K562 (cell line): ENCODE data around the gene AFDN. TPM values are rescaled to one million over a fixed set of nuclear protein-coding genes. Genes with fewer than 3 reads are reported as not detected.

ENCODE experiments used
- ATAC-seq: fragments of 200-7000 bp; cut with Tn5 transposase; 3 replicates; pipeline ENCODE4 v1.9.1; 2020; ENCODE audit warnings: moderate library complexity
- BruUV-seq: library from RNA; stranded (reverse); fragments of 400-500 nt; replicated peaks from 2 replicates; lab custom pipeline; 2021; lab: Mats Ljungman, UMichigan
- CTCF ChIA-PET: fragments of 300-600 bp; formaldehyde crosslinking; extraction: SDS; loops from one replicate; lab custom pipeline; 2021; ENCODE audit warnings: low intra/inter-chr PET ratio; lab: Yijun Ruan, JAX
- POLR2A ChIA-PET: fragments of 300-600, 350-650 bp; sonication (Branson Sonifier 250); formaldehyde crosslinking; extraction: SDS; loops from one replicate; lab custom pipeline; 2021; ENCODE audit warnings: antibody characterized with exemption, inconsistent platforms; lab: Yijun Ruan, JAX
- DNase-seq, 4 experiments: peaks; one replicate each; pipeline versions ENCODE4 v3.0.0 to v3.0.0-alpha.2; 2011 to 2018; ENCODE audit warnings: low spot score in 3 of 4, mixed read lengths in 3 of 4; ENCODE audit errors: extremely low read depth in 1 of 4
- FAIRE-seq: peaks from 2 replicates; lab custom pipeline; 2011; peaks lifted over from hg19 to GRCh38; lab: Jason Lieb, UNC
- H2AFZ ChIP-seq: 2 replicates; pipeline ENCODE4 v1.6.0; 2011; ENCODE audit warnings: low read depth, low read length, control low read depth, inconsistent platforms
- H3K27ac ChIP-seq: fragments of 200-600 bp; 3 replicates; pipeline ENCODE4 v1.8.0; 2011; ENCODE audit warnings: low read depth, mild to moderate bottlenecking, control low read depth, inconsistent platforms, low read length, moderate library complexity, mixed read lengths; ENCODE audit errors: extremely low read depth
- H3K27me3 ChIP-seq, 2 experiments: fragments of 300-600 bp in 1 of 2; 2 replicates in 1 of 2; 3 replicates in 1 of 2; pipeline versions ENCODE4 v1.6.0 to v1.8.0; 2011; ENCODE audit warnings: inconsistent platforms in 2 of 2, low read length in 2 of 2, mild to moderate bottlenecking in 1 of 2, mixed read lengths in 1 of 2, moderate library complexity in 1 of 2; ENCODE audit not compliant: control insufficient read depth in 2 of 2, insufficient read depth in 2 of 2
- H3K36me3 ChIP-seq: fragments of 300-600 bp; 3 replicates; pipeline ENCODE4 v1.8.0; 2011; ENCODE audit warnings: mild to moderate bottlenecking, low read length, inconsistent platforms; ENCODE audit not compliant: control insufficient read depth, insufficient read depth
- H3K4me1 ChIP-seq, 2 experiments: fragments of 200-600 bp in 1 of 2; replicated peaks in 1 of 2; 2 replicates in 1 of 2; 3 replicates in 1 of 2; pipeline versions ENCODE4 v1.5.1 to v1.8.0; 2011; ENCODE audit warnings: inconsistent platforms in 2 of 2, low read length in 2 of 2, mild to moderate bottlenecking in 1 of 2, mixed read lengths in 1 of 2, moderate library complexity in 1 of 2; ENCODE audit not compliant: control insufficient read depth in 2 of 2, insufficient read depth in 2 of 2
- H3K4me2 ChIP-seq: 2 replicates; pipeline ENCODE4 v1.6.1; 2011; ENCODE audit warnings: low read length, control low read depth, inconsistent platforms, mixed read lengths; ENCODE audit not compliant: insufficient read depth
- H3K4me3 ChIP-seq: fragments of 200-600 bp; sonication (generic), shearing (Covaris generic); 2 replicates; pipeline ENCODE4 v1.5.1; 2016; ENCODE audit warnings: control low read depth, inconsistent platforms
- H3K79me2 ChIP-seq: fragments of 200-600 bp; 3 replicates; pipeline ENCODE4 v1.8.0; 2011; ENCODE audit warnings: low read length, inconsistent platforms; ENCODE audit not compliant: control insufficient read depth, insufficient read depth
- H3K9ac ChIP-seq, 2 experiments: 2 replicates each; pipeline versions ENCODE4 v1.6.0 to v1.6.1; 2011; ENCODE audit warnings: low read depth in 2 of 2, low read length in 2 of 2, control low read depth in 1 of 2, inconsistent platforms in 1 of 2, mild to moderate bottlenecking in 1 of 2, mixed read lengths in 1 of 2; ENCODE audit not compliant: insufficient read depth in 1 of 2
- H3K9me1 ChIP-seq: one replicate; pipeline ENCODE4 v1.6.0; 2011; ENCODE audit warnings: inconsistent platforms, mild to moderate bottlenecking, low read length, moderate library complexity; ENCODE audit not compliant: control insufficient read depth, insufficient read depth
- H3K9me3 ChIP-seq: replicated peaks from 2 replicates; pipeline ENCODE4 v1.5.1; 2011; ENCODE audit warnings: low read depth, low read length, inconsistent platforms; ENCODE audit not compliant: control insufficient read depth, insufficient read depth
- H4K20me1 ChIP-seq: replicated peaks from 2 replicates; pipeline ENCODE4 v1.6.1; 2011; ENCODE audit warnings: low read length, inconsistent platforms, mixed read lengths; ENCODE audit not compliant: control insufficient read depth, insufficient read depth
- BCOR ChIP-seq: fragments of 450-650 bp; IDR thresholded peaks from 2 replicates; pipeline ENCODE4 v1.6.1; 2016
- CEBPB ChIP-seq: fragments of 450-650 bp; IDR thresholded peaks from 2 replicates; pipeline ENCODE4 v1.6.1; 2016; ENCODE audit warnings: missing genetic modification characterization, missing compliant biosample characterization
- CTBP1 ChIP-seq: fragments of 450-650 bp; IDR thresholded peaks from 2 replicates; pipeline ENCODE4 v1.6.1; 2016; ENCODE audit warnings: borderline replicate concordance
- FOXK2 ChIP-seq, 2 experiments: fragments of 450-650 bp; IDR thresholded peaks in 1 of 2; conservative IDR thresholded peaks in 1 of 2; 2 replicates each; pipeline ENCODE4 v1.6.1; 2016; ENCODE audit warnings: low read depth in 2 of 2, mild to moderate bottlenecking in 1 of 2
- HDAC1 ChIP-seq, 2 experiments: fragments of 450-650 bp; IDR thresholded peaks; 2 replicates each; pipeline ENCODE4 v1.6.1; 2016 to 2017; ENCODE audit warnings: inconsistent platforms in 1 of 2, mild to moderate bottlenecking in 1 of 2, moderate library complexity in 1 of 2
- LEF1 ChIP-seq: fragments of 450-650 bp; IDR thresholded peaks from 2 replicates; pipeline ENCODE4 v1.6.1; 2016; ENCODE audit warnings: mild to moderate bottlenecking
- MEIS2 ChIP-seq: fragments of 450-650 bp; IDR thresholded peaks from 2 replicates; pipeline ENCODE4 v1.6.1; 2014; ENCODE audit warnings: mild to moderate bottlenecking; ENCODE audit not compliant: partially characterized antibody
- NR2F6 ChIP-seq: fragments of 450-650 bp; formaldehyde crosslinking; IDR thresholded peaks from 2 replicates; pipeline ENCODE4 v1.4.0; 2020; ENCODE audit warnings: mild to moderate bottlenecking
- NRF1 ChIP-seq, 2 experiments: fragments of 450-650 bp; IDR thresholded peaks in 1 of 2; conservative IDR thresholded peaks in 1 of 2; 2 replicates each; pipeline ENCODE4 v1.6.1; 2014; ENCODE audit warnings: mild to moderate bottlenecking in 2 of 2
- PCBP1 ChIP-seq: fragments of 200-400 bp; formaldehyde crosslinking; IDR thresholded peaks from 2 replicates; pipeline ENCODE4 v1.6.1; 2018; ENCODE audit warnings: mild to moderate bottlenecking, low read depth, low read length; ENCODE audit not compliant: poor library complexity, severe bottlenecking
- POLR2G ChIP-seq: fragments of 200-400 bp; formaldehyde crosslinking; IDR thresholded peaks from 2 replicates; pipeline ENCODE4 v1.6.1; 2017; ENCODE audit warnings: low read depth, mild to moderate bottlenecking, antibody characterized with exemption, low read length, moderate library complexity
- POU5F1 ChIP-seq: fragments of 150-350 bp; IDR thresholded peaks from 2 replicates; pipeline ENCODE4 v1.6.1; 2014; ENCODE audit warnings: borderline replicate concordance, low read length, low read depth, mild to moderate bottlenecking; ENCODE audit not compliant: partially characterized antibody
- PTTG1 ChIP-seq: fragments of 450-650 bp; IDR thresholded peaks from 2 replicates; pipeline ENCODE4 v1.6.1; 2016; ENCODE audit warnings: low read depth, mild to moderate bottlenecking, missing genetic modification characterization, missing compliant biosample characterization
- SMAD4 ChIP-seq: fragments of 250-450 bp; sonication (Bioruptor Pico); conservative IDR thresholded peaks from 2 replicates; pipeline ENCODE4 v1.8.0; 2021; ENCODE audit warnings: inconsistent platforms, mild to moderate bottlenecking, moderate library complexity
- THRA ChIP-seq: fragments of 450-650 bp; IDR thresholded peaks from 2 replicates; pipeline ENCODE4 v1.6.1; 2017; ENCODE audit warnings: mild to moderate bottlenecking, moderate library complexity
- UBTF ChIP-seq, 2 experiments: IDR thresholded peaks; 2 replicates each; pipeline ENCODE4 v1.6.1; 2012; ENCODE audit warnings: improper control_type of control experiment in 2 of 2, low read depth in 2 of 2, low read length in 2 of 2, borderline replicate concordance in 1 of 2
- ZNF384 ChIP-seq: IDR thresholded peaks from 2 replicates; pipeline ENCODE4 v1.6.1; 2012; ENCODE audit warnings: low read depth, low read length, improper control_type of control experiment
- ZNF444 ChIP-seq: fragments of 250-450 bp; sonication (Bioruptor Pico); IDR thresholded peaks from 2 replicates; pipeline ENCODE4 v1.4.0; 2020; ENCODE audit warnings: mild to moderate bottlenecking, moderate library complexity
- WGBS: fragments of 100-300 bp; shearing (Covaris generic); methylation state at CpG from one replicate; pipeline ENCODE4 v1.1.6; 2016; ENCODE audit warnings: low coverage, mixed read lengths; ENCODE audit not compliant: insufficient coverage; ENCODE audit errors: missing lambda C conversion rate; 5-methylcytosine and 5-hydroxymethylcytosine counted together
- in situ Hi-C: fragments of 300-500 bp; cut with MboI; formaldehyde crosslinking; loops from 4 replicates; pipeline ENCODE4 v1.15.0; 2018; ENCODE audit warnings: inconsistent platforms, mixed read lengths
- intact Hi-C: fragments of 100-400 bp; cut with micrococcal nuclease; formaldehyde crosslinking; loops from 2 replicates; pipeline ENCODE4 v1.14.2; 2022
- polyA plus RNA-seq, 8 experiments: library from polyadenylated mRNA; depleted of rRNA in 4 of 8; stranded (reverse) in 5 of 8; unstranded in 3 of 8; fragments of >200 nt; fragmentation: Nextera tagmentation in 2 of 8; fragmentation: Illumina TruSeq in 1 of 8; extraction: Ambion mirVana in 2 of 8; extraction: Trizol in 1 of 8; gene quantifications; 2 replicates each; pipeline versions ENCODE4 v1.2.1 to v1.2.3, GENCODE V29; 2011 to 2014; ENCODE audit warnings: inconsistent platforms in 1 of 8, missing spikeins in 1 of 8
- total RNA-seq, 7 experiments: library from RNA; depleted of rRNA in 6 of 7; stranded (reverse); fragments of >200 nt in 6 of 7; fragmentation: Illumina TruSeq in 2 of 7; extraction: Trizol in 2 of 7; gene quantifications; 2 replicates each; pipeline versions ENCODE4 v1.2.1 to v1.2.3, GENCODE V29; 2011 to 2021; ENCODE audit warnings: low replicate concordance in 1 of 7

AFDN gene
- total and polyA plus RNA-seq, 9 of the 15 experiments (the other 6 are each of a cell fraction or from before 2014, with no cell fraction given), result 7.2 to 129 (median 105) TPM

DNA sequence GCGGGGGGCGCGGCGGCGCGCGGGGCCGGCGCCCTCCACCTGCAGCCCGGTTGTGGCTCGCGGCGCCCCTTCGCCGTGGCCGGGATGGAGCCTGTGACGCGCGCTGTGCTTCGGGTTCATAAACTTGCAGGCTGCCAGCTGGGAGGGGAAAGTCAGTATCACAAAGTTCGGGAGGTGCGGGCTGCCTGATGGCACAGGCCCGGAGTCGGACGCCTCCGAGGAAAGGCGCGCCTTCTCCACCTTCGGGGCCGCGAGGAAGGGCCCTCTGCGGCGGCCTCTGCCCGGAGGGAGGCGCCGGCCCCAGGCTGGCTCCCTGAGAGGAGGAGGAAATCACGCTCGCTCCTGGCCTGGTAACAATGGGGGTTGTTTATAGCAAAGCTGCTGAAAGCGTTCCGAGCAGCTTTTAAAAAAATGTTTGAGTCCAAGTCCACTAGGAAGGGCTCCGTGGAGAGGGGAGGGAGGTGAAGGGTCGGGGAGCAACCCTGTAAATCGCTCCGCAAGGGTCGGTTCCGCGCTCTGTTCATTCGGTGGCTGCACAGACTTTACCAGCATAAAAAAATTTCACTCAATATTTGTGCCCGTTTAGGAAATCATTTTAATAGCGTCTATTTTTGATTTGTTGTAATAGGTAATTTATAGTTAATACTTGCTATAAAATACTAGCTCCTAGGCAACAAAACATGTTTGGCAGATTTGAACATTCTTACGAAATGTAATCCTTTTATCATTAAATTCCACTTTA, 1.0 kb downstream of the AFDN start:
- peak; percentile 51 for ATAC-seq
- BruUV-seq, result no TSS peak
- intact Hi-C loops (loop anchor here (2.0 to 5.0 kb wide), 2 partner anchors 60 to 69 kb away; no protein-coding TSS in a partner anchor), in situ Hi-C loops (no loop called here)
- Histone ChIP-seq H3K27me3 (no peaks in the 10 kb centered on the region), H3K4me3 (peak overlapping the region; percentile 74), H3K9ac (peak overlapping the region; percentile 51 to 91), H4K20me1 (peaks cover 18% of the 10 kb centered on the region), H3K4me1 (peaks cover 24 to 38% of the 10 kb centered on the region in 2 experiments), H2AFZ (peak overlapping the region; percentile 23; the same call in 1 of the 2 replicates), H3K79me2 (peaks cover 54% of the 10 kb centered on the region), H3K4me2 (peak overlapping the region; percentile 85), H3K36me3 (no peaks in the 10 kb centered on the region), H3K9me3 (no peaks in the 10 kb centered on the region), H3K27ac (peak overlapping the region; percentile 64), H3K9me1 (no peaks in the 10 kb centered on the region)
- POLR2A ChIA-PET, result interaction anchor here (0.7 to 5.8 kb wide), 7 partner anchors 8 to 182 kb away, joined by 3 to 45 read pairs (median 6); no protein-coding TSS in a partner anchor
- CTCF ChIA-PET, result no interaction called here
- WGBS, result under 1% methylated on average over 50 of the region's 51 CpGs
- peak; percentile 51 for FAIRE-seq
- DNase-seq, result peak in 3 of 4 experiments; percentile 34 to 75 (median 62)
- TF ChIP-seq PCBP1 (no peak), ZNF384 (peak; percentile 57), NRF1 (conservative IDR thresholded peaks at IDR 0.05 in 1 of 2, IDR thresholded peaks at IDR 0.05 in 1 of 2) (no peak), PTTG1 (tag) (no peak), CEBPB (0 out of 2 replicates have a peak, but pooled peaks have one; percentile 9), ZNF444 (CRISPR knock-in tag) (0 out of 2 replicates have a peak, but pooled peaks have one; percentile 30), LEF1 (no peak), SMAD4 (CRISPR knock-in tag) (peak; percentile 56; the same call in 1 of the 2 replicates), POLR2G (peak; percentile 56), THRA (no peak), BCOR (peak; percentile 12; the same call in 1 of the 2 replicates), MEIS2 (no peak), NR2F6 (no peak), HDAC1 (IDR thresholded peaks at IDR 0.05) (peak in 1 of 2 experiments; percentile 58; a peak in 2 of 4 replicates), POU5F1 (no peak), UBTF (IDR thresholded peaks at IDR 0.05; ENCODE audit: borderline replicate concordance in 1 of 2, low read depth in 2 of 2, low read length in 2 of 2) (peak; percentile 99), FOXK2 (conservative IDR thresholded peaks at IDR 0.05 in 1 of 2, IDR thresholded peaks at IDR 0.05 in 1 of 2; ENCODE audit: low read depth in 2 of 2) (0 out of 4 replicates have a peak, but pooled peaks of 1 of the 2 experiments have one; percentile 29), CTBP1 (peak; percentile 71)
